GM12878 (cell line): ENCODE data around the gene MYL7. TPM values are rescaled to one million over a fixed set of nuclear protein-coding genes. Genes with fewer than 3 reads are reported as not detected.

Experiments used
- ATAC-seq: fragments of 200-7000 bp; cut with Tn5 transposase; 3 replicates; pipeline ENCODE4 v1.9.1; 2020; ENCODE audit warnings: mild to moderate bottlenecking, moderate library complexity
- BruUV-seq: library from RNA; stranded (reverse); fragments of 400-500 nt; replicated peaks from 2 replicates; lab custom pipeline; 2021; lab: Mats Ljungman, UMichigan
- CTCF ChIA-PET: fragments of 300-600 bp; sonication (Branson Sonifier 250); formaldehyde crosslinking; extraction: SDS; loops from one replicate; lab custom pipeline; 2021; ENCODE audit warnings: inconsistent platforms; lab: Yijun Ruan, JAX
- POLR2A ChIA-PET: fragments of 350-600 bp; formaldehyde crosslinking; extraction: SDS; loops from one replicate; lab custom pipeline; 2021; ENCODE audit warnings: inconsistent platforms; lab: Charles Lee
- RAD21 ChIA-PET: fragments of 300-600 bp; sonication (Branson Sonifier 250); formaldehyde crosslinking; loops from one replicate; lab custom pipeline; 2023; ENCODE audit warnings: antibody characterized with exemption; ENCODE audit not compliant: unreplicated experiment; lab: Charles Lee
- SMC1A ChIA-PET: fragments of 300-600 bp; sonication (Branson Sonifier 250); formaldehyde crosslinking; loops from one replicate; lab custom pipeline; 2023; ENCODE audit not compliant: unreplicated experiment, uncharacterized antibody; lab: Charles Lee
- DNase-seq: peaks from one replicate; pipeline ENCODE4 v3.0.0-alpha.2; 2011; ENCODE audit warnings: low read depth, low spot score
- FAIRE-seq: peaks from 3 replicates; lab custom pipeline; 2011; peaks lifted over from hg19 to GRCh38; lab: Jason Lieb, UNC
- H2AFZ ChIP-seq: 2 replicates; pipeline ENCODE4 v1.6.0; 2011; ENCODE audit warnings: low read depth, low read length, control low read depth; ENCODE audit not compliant: control insufficient read depth
- H3K27ac ChIP-seq: 2 replicates; pipeline ENCODE4 v1.5.1; 2011; ENCODE audit warnings: control low read depth; ENCODE audit not compliant: control insufficient read depth, insufficient read depth
- H3K27me3 ChIP-seq, 2 experiments: replicated peaks in 1 of 2; 2 replicates each; pipeline versions ENCODE4 v1.6.0 to v1.6.1; 2011; ENCODE audit warnings: low read length in 1 of 2; ENCODE audit not compliant: control insufficient read depth in 2 of 2, insufficient read depth in 2 of 2
- H3K36me3 ChIP-seq, 2 experiments: 2 replicates each; pipeline ENCODE4 v1.5.1; 2011; ENCODE audit warnings: low read length in 1 of 2; ENCODE audit not compliant: control insufficient read depth in 2 of 2, insufficient read depth in 2 of 2
- H3K4me1 ChIP-seq: 2 replicates; pipeline ENCODE4 v1.6.1; 2011; ENCODE audit warnings: mild to moderate bottlenecking, low read length, moderate library complexity, mixed read lengths; ENCODE audit not compliant: control insufficient read depth, insufficient read depth
- H3K4me2 ChIP-seq: 2 replicates; pipeline ENCODE4 v1.6.0; 2011; ENCODE audit warnings: control low read depth; ENCODE audit not compliant: control insufficient read depth, insufficient read depth
- H3K4me3 ChIP-seq: fragments of 200-600 bp; sonication (generic); 2 replicates; pipeline ENCODE4 v1.5.1; 2016
- H3K79me2 ChIP-seq: 2 replicates; pipeline ENCODE4 v1.6.0; 2011; ENCODE audit warnings: low read length; ENCODE audit not compliant: control insufficient read depth, insufficient read depth
- H3K9ac ChIP-seq: 2 replicates; pipeline ENCODE4 v1.8.0; 2011; ENCODE audit warnings: low read length, control low read depth, mixed read lengths; ENCODE audit not compliant: control insufficient read depth, insufficient read depth
- H3K9me3 ChIP-seq: replicated peaks from 3 replicates; pipeline ENCODE4 v1.5.1; 2011; ENCODE audit warnings: mild to moderate bottlenecking, low read length; ENCODE audit not compliant: control insufficient read depth, insufficient read depth
- H4K20me1 ChIP-seq: 2 replicates; pipeline ENCODE4 v1.6.0; 2011; ENCODE audit not compliant: control insufficient read depth, insufficient read depth
- E2F8 ChIP-seq: fragments of 450-650 bp; IDR thresholded peaks from 2 replicates; pipeline ENCODE4 v1.6.1; 2018; ENCODE audit warnings: mild to moderate bottlenecking, low read depth, moderate library complexity; ENCODE audit not compliant: partially characterized antibody
- EED ChIP-seq: sonication (generic); IDR thresholded peaks from 2 replicates; pipeline ENCODE4 v1.6.1; 2016; ENCODE audit warnings: antibody characterized with exemption, low read depth
- PAX5 ChIP-seq: IDR thresholded peaks from 2 replicates; pipeline ENCODE4 v1.6.1; 2011; ENCODE audit warnings: low read depth, low read length, borderline replicate concordance
- POU2F2 ChIP-seq: IDR thresholded peaks from 3 replicates; pipeline ENCODE4 v1.6.1; 2011; ENCODE audit warnings: low read depth, mild to moderate bottlenecking, low read length, borderline replicate concordance
- PRDM15 ChIP-seq: fragments of 450-650 bp; formaldehyde crosslinking; IDR thresholded peaks from 2 replicates; pipeline ENCODE4 v1.4.0; 2020; ENCODE audit warnings: mild to moderate bottlenecking, moderate library complexity
- YBX1 ChIP-seq: fragments of 450-650 bp; IDR thresholded peaks from 2 replicates; pipeline ENCODE4 v1.6.1; 2016; ENCODE audit warnings: antibody characterized with exemption
- ZBTB11 ChIP-seq: fragments of 450-650 bp; formaldehyde crosslinking; IDR thresholded peaks from 2 replicates; pipeline ENCODE4 v1.5.0; 2022; ENCODE audit warnings: mild to moderate bottlenecking, missing genetic modification characterization
- ZSCAN29 ChIP-seq: fragments of 450-650 bp; IDR thresholded peaks from 2 replicates; pipeline ENCODE4 v1.6.1; 2017; ENCODE audit warnings: mild to moderate bottlenecking, moderate library complexity
- WGBS: methylation state at CpG from one replicate; pipeline ENCODE4 v1.1.6; 2016; ENCODE audit warnings: low lambda C conversion rate; ENCODE audit not compliant: insufficient replicate concordance, insufficient coverage; ENCODE audit errors: missing lambda C conversion rate; 5-methylcytosine and 5-hydroxymethylcytosine counted together
- in situ Hi-C: fragments of 300-500 bp; cut with MboI; formaldehyde crosslinking; loops from 9 replicates; pipeline ENCODE4 v1.14.3; 2018; ENCODE audit warnings: mixed read lengths
- intact Hi-C: fragments of 100-400 bp; cut with micrococcal nuclease; formaldehyde crosslinking; loops from one replicate; pipeline ENCODE4 v1.14.2; 2022; ENCODE audit not compliant: unreplicated experiment
- polyA plus RNA-seq, 11 experiments: library from polyadenylated mRNA; depleted of rRNA in 4 of 11; unstranded in 6 of 11; stranded (reverse) in 5 of 11; fragments of >200 nt; fragmentation: Nextera tagmentation in 4 of 11; fragmentation: Illumina TruSeq in 1 of 11; extraction: Ambion mirVana in 4 of 11; extraction: Trizol in 1 of 11; gene quantifications; 1 replicate in 1 of 11; 2 replicates in 10 of 11; pipeline versions ENCODE4 v1.2.1 to v1.2.3, GENCODE V29; 2011 to 2016; ENCODE audit warnings: inconsistent platforms in 2 of 11, missing spikeins in 2 of 11, low read depth in 1 of 11
- total RNA-seq, 4 experiments: library from RNA; depleted of rRNA in 3 of 4; stranded (reverse); fragments of >200 nt in 3 of 4; fragmentation: Illumina TruSeq in 1 of 4; extraction: Trizol in 1 of 4; gene quantifications; 2 replicates each; pipeline versions ENCODE4 v1.2.1 to v1.2.3, GENCODE V29; 2013 to 2021

MYL7 gene
- total and polyA plus RNA-seq, 10 of the 15 experiments (the other 5 are each of a cell fraction or from before 2014, with no cell fraction given), result 1.9 TPM; not detected in 9

- TF ChIP-seq ZBTB11 (CRISPR knock-in tag) (no peak), ZSCAN29 (no peak), POU2F2 (no peak), E2F8 (no peak), PAX5 (no peak), PRDM15 (CRISPR knock-in tag) (no peak), YBX1 (no peak), EED (no peak)
- CTCF ChIA-PET, result interaction anchor here (0.7 kb wide), 1 partner anchor 633 kb away, joined by 3 read pairs; no protein-coding TSS in a partner anchor
- no peaks in the 10 kb centered on the region for H3K9me3 ChIP-seq
- no peak overlapping the region for H3K27ac ChIP-seq
- H4K20me1 ChIP-seq, result no peaks in the 10 kb centered on the region
- H3K79me2 ChIP-seq, result no peaks in the 10 kb centered on the region
- H3K36me3 ChIP-seq, result no peaks in the 10 kb centered on the region
- no peaks in the 10 kb centered on the region for H3K4me1 ChIP-seq
- ATAC-seq (no peak), DNase-seq (no peak), FAIRE-seq (no peak)
- no peaks in the 10 kb centered on the region for H3K27me3 ChIP-seq
- H3K9ac ChIP-seq, result no peak overlapping the region
- POLR2A ChIA-PET, result no interaction called here
- WGBS, result 44% methylated on average over 4 of the region's 4 CpGs
- intact Hi-C loops (no loop called here), in situ Hi-C loops (no loop called here)
- H3K4me3 ChIP-seq, result no peak overlapping the region
- RAD21 ChIA-PET, result interaction anchor here (1.2 kb wide), 1 partner anchor 11 kb away, joined by 4 read pairs; no protein-coding TSS in a partner anchor
- no peak overlapping the region for H2AFZ ChIP-seq
- no TSS peak for BruUV-seq
- H3K4me2 ChIP-seq, result no peak overlapping the region
- SMC1A ChIA-PET, result interaction anchor here (0.8 kb wide), 1 partner anchor 236 kb away, joined by 3 read pairs; no protein-coding TSS in a partner anchor
These were observed 896 bp upstream of the MYL7 start for GRCh38 chr7:44142028-44142427.
